Colonic mucosa (tissue), 4 donors: ENCODE data around the gene CFAP92. TPM values are rescaled to one million over a fixed set of nuclear protein-coding genes. Genes with fewer than 3 reads are reported as not detected.

Experiments
- DNase-seq: peaks from one replicate; pipeline ENCODE4 v3.0.0-alpha.2; 2020
- H3K27ac ChIP-seq: fragments of 200-600 bp; one replicate; pipeline ENCODE4 v1.8.0; 2021
- H3K27me3 ChIP-seq: fragments of 200-600 bp; one replicate; pipeline ENCODE4 v1.8.0; 2021
- H3K36me3 ChIP-seq: fragments of 200-600 bp; one replicate; pipeline ENCODE4 v1.8.0; 2021
- H3K4me1 ChIP-seq: fragments of 200-600 bp; one replicate; pipeline ENCODE4 v1.8.0; 2021; ENCODE audit warnings: mild to moderate bottlenecking
- H3K4me3 ChIP-seq: fragments of 200-600 bp; one replicate; pipeline ENCODE4 v1.8.0; 2021
- H3K9ac ChIP-seq, 2 donors: one replicate each; pipeline ENCODE4 v1.7.0; 2013; ENCODE audit warnings: control low read depth in 2 of 2, low read depth in 2 of 2, low read length in 2 of 2
- H3K9me3 ChIP-seq: fragments of 200-600 bp; one replicate; pipeline ENCODE4 v1.8.0; 2021
- intact Hi-C: fragments of 100-400 bp; cut with DNase I; formaldehyde crosslinking; loops from one replicate; pipeline ENCODE4 v1.14.1; 2022
- total RNA-seq, 2 donors: library from RNA; stranded (reverse); fragmentation: NEBNext Ultra II Directional in 1 of 2; extraction: Animal tissue kit (Norgen Biotek cat#: 25700) in 1 of 2; gene quantifications; one replicate each; pipeline ENCODE4 v1.2.1, GENCODE V29; 2021
- TF ChIP-seq, protein P1 (sequence below): fragments of 200-600 bp; IDR thresholded peaks from one replicate; pipeline ENCODE4 v1.8.0; 2022; ENCODE audit warnings: antibody characterized with exemption, mild to moderate bottlenecking
- donor health status: healthy.
- donor health status: DM: no; HTN: no; CAD: no.
- donor health status: DM: no; HTN: no; CAD: no.

CFAP92 gene
- total RNA-seq, 2 donors from 2014 or later: 0.77 to 1.2 TPM

DNA sequence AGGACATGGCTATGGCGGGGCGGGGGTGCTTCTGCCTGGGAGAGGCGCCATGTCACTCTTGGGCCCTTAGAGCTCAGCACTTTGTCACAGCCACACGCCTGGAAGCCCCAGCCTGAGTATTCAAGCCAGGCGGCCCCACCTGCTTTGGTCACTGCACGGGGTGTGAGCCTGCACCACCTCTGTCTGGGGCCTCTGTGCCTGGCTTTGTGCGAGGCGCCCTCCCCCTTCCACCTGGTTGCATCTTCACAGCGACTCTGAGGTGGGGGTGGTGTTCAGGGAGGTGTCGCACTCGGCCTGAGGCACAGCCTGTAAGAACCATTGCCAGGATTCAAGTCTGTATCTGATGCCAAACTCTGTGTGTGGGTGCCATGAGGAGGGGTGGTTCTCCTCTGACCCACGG lies 90.4 kb downstream of the CFAP92 start:
- Histone ChIP-seq H3K4me3 (no peak overlapping the region), H3K36me3 (peaks cover 5% of the 10 kb centered on the region), H3K9ac (no peak overlapping the region), H3K27me3 (no peaks in the 10 kb centered on the region), H3K4me1 (no peaks in the 10 kb centered on the region), H3K27ac (no peak overlapping the region), H3K9me3 (no peaks in the 10 kb centered on the region)
- TF ChIP-seq, protein P1, sequence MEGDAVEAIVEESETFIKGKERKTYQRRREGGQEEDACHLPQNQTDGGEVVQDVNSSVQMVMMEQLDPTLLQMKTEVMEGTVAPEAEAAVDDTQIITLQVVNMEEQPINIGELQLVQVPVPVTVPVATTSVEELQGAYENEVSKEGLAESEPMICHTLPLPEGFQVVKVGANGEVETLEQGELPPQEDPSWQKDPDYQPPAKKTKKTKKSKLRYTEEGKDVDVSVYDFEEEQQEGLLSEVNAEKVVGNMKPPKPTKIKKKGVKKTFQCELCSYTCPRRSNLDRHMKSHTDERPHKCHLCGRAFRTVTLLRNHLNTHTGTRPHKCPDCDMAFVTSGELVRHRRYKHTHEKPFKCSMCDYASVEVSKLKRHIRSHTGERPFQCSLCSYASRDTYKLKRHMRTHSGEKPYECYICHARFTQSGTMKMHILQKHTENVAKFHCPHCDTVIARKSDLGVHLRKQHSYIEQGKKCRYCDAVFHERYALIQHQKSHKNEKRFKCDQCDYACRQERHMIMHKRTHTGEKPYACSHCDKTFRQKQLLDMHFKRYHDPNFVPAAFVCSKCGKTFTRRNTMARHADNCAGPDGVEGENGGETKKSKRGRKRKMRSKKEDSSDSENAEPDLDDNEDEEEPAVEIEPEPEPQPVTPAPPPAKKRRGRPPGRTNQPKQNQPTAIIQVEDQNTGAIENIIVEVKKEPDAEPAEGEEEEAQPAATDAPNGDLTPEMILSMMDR: no peak
- no peak for DNase-seq
- intact Hi-C loops: loop anchor here (10.0 kb wide), 1 partner anchor 231 kb away; no protein-coding TSS in a partner anchor

GRCh38 chr3:128902426-128902825 lies 91.5 kb downstream of the CFAP92 start:
- H3K9ac ChIP-seq: no peak overlapping the region
- no peaks in the 10 kb centered on the region for H3K4me1 ChIP-seq
- H3K27me3 ChIP-seq: no peaks in the 10 kb centered on the region
- intact Hi-C loops: loop anchor here (10.0 kb wide), 1 partner anchor 232 kb away; no protein-coding TSS in a partner anchor
- no peak overlapping the region for H3K4me3 ChIP-seq
- peaks cover 5% of the 10 kb centered on the region for H3K36me3 ChIP-seq
- no peak for DNase-seq
- H3K27ac ChIP-seq: no peak overlapping the region
- TF ChIP-seq, protein P1: no peak
- H3K9me3 ChIP-seq: no peaks in the 10 kb centered on the region

GRCh38 chr3:128895843-128896697 lies 97.8 kb downstream of the CFAP92 start:
- Histone ChIP-seq H3K36me3 (peaks cover 8% of the 10 kb centered on the region), H3K9ac (no peak overlapping the region), H3K4me3 (no peak overlapping the region), H3K27ac (no peak overlapping the region), H3K4me1 (no peaks in the 10 kb centered on the region), H3K27me3 (no peaks in the 10 kb centered on the region), H3K9me3 (no peaks in the 10 kb centered on the region)
- intact Hi-C loops: no loop called here
- no peak for DNase-seq
- TF ChIP-seq, protein P1: no peak

DNA sequence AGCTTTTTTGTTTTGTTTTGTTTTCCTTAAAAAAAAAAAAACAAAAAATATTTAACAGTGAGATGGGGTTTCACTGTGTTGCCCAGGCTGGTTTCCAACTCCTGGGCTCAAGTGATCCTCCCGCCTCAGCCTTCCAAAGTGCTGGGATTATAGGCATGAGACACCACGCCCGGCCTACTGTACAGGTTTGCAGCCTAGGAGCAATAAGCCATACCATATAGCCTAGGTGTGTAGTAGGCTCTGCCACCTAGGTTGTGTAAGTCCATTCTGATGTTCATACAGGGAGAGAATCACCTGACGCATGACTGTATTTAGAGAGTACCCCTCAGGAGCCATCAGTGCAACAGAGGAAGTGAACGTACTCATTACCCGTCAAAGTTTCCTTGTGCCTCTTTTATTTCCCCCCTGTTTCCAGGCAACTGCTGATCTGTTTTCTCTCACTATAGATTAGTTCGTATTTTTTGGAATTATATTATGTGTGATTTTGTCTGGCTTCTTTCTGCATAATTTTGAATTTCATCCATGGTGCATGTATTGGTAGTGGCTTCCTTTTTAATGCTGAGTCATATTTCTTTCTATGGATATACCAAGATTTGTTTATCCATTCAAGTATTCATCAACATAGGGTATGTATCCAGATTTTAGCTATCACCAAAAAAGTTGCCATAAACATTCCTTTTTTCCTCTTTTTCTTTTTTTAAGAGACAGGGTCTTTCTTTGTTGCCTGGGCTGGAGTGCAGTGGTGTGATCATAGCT lies 104.6 kb downstream of the CFAP92 start:
- Histone ChIP-seq H3K4me3 (no peak overlapping the region), H3K9me3 (no peaks in the 10 kb centered on the region), H3K4me1 (no peaks in the 10 kb centered on the region), H3K27me3 (no peaks in the 10 kb centered on the region), H3K36me3 (no peaks in the 10 kb centered on the region), H3K27ac (no peak overlapping the region), H3K9ac (no peak overlapping the region)
- no peak for DNase-seq
- intact Hi-C loops: no loop called here
- TF ChIP-seq, protein P1: no peak

DNA sequence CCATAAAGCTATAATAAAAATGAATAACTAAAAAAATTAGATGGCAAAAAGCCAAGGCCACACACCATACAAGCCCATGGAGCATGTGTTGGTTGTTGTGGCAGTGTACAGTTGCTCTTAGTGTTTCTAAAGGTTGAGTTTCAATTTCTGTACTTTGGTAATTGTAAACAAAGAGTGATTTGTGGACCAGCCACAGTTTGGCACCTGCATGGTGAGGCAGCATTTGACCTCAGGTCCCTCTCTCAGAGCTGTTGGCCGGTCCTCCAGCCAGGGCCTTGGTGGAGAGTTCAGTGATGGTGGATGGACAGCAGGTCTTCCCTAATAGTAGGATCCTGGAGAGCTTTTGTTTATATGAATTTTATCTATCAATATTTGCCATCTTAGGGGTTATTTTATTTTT lies 108.9 kb downstream of the CFAP92 start:
- intact Hi-C loops: no loop called here
- no peak overlapping the region for H3K9ac ChIP-seq
- H3K36me3 ChIP-seq: no peaks in the 10 kb centered on the region
- H3K4me1 ChIP-seq: peaks cover 11% of the 10 kb centered on the region
- H3K4me3 ChIP-seq: no peak overlapping the region
- H3K27me3 ChIP-seq: no peaks in the 10 kb centered on the region
- no peak overlapping the region for H3K27ac ChIP-seq
- H3K9me3 ChIP-seq: no peaks in the 10 kb centered on the region
- no peak for DNase-seq
- TF ChIP-seq, protein P1: no peak
